Keratinocyte (primary cell): ENCODE measurements around the gene MYOZ2. TPM values are rescaled to one million over a fixed set of nuclear protein-coding genes. Genes with fewer than 3 reads are reported as not detected.

Experiments
- DNase-seq: peaks from one replicate; pipeline ENCODE4 v3.0.0-alpha.2; 2011; ENCODE audit warnings: low read depth, missing footprints, low spot score
- FAIRE-seq: peaks from 2 replicates; lab custom pipeline; 2011; peaks lifted over from hg19 to GRCh38; lab: Jason Lieb, UNC
- H2AFZ ChIP-seq: 2 replicates; pipeline ENCODE4 v1.6.0; 2012; ENCODE audit warnings: low read length, control low read depth, inconsistent platforms; ENCODE audit not compliant: control insufficient read depth
- H3K27ac ChIP-seq: 2 replicates; pipeline ENCODE4 v1.5.1; 2011; ENCODE audit warnings: low read length; ENCODE audit not compliant: control insufficient read depth, insufficient read depth
- H3K27me3 ChIP-seq: 3 replicates; pipeline ENCODE4 v1.6.0; 2011; ENCODE audit warnings: low read length; ENCODE audit not compliant: control insufficient read depth, insufficient read depth; ENCODE audit errors: extremely low read depth
- H3K36me3 ChIP-seq, 2 experiments: 2 replicates in 1 of 2; 3 replicates in 1 of 2; pipeline ENCODE4 v1.5.1; 2011; ENCODE audit warnings: low read length in 2 of 2, mild to moderate bottlenecking in 1 of 2; ENCODE audit not compliant: control insufficient read depth in 2 of 2, insufficient read depth in 2 of 2; ENCODE audit errors: extremely low read depth in 1 of 2
- H3K4me1 ChIP-seq: 3 replicates; pipeline ENCODE4 v1.5.1; 2011; ENCODE audit warnings: low read length; ENCODE audit not compliant: control insufficient read depth, insufficient read depth; ENCODE audit errors: extremely low read depth
- H3K4me2 ChIP-seq: 3 replicates; pipeline ENCODE4 v1.6.0; 2011; ENCODE audit warnings: low read depth, low read length; ENCODE audit not compliant: control insufficient read depth, insufficient read depth; ENCODE audit errors: extremely low read depth
- H3K4me3 ChIP-seq, 3 experiments: fragments of 200-600 bp in 1 of 3; sonication (generic) in 1 of 3; 2 replicates in 2 of 3; 3 replicates in 1 of 3; pipeline ENCODE4 v1.5.1; 2011 to 2016; ENCODE audit warnings: low read length in 3 of 3, mild to moderate bottlenecking in 3 of 3, control low read depth in 2 of 3, inconsistent platforms in 1 of 3, low read depth in 1 of 3, mixed read lengths in 1 of 3, mixed run types in 1 of 3, moderate library complexity in 1 of 3; ENCODE audit not compliant: control insufficient read depth in 2 of 3, insufficient read depth in 2 of 3; ENCODE audit errors: extremely low read depth in 1 of 3
- H3K79me2 ChIP-seq: 2 replicates; pipeline ENCODE4 v1.6.0; 2012; ENCODE audit warnings: low read length; ENCODE audit not compliant: control insufficient read depth, insufficient read depth
- H3K9ac ChIP-seq: 3 replicates; pipeline ENCODE4 v1.6.0; 2011; ENCODE audit warnings: low read length; ENCODE audit not compliant: control insufficient read depth, insufficient read depth; ENCODE audit errors: extremely low read depth
- H3K9me1 ChIP-seq: 3 replicates; pipeline ENCODE4 v1.6.0; 2011; ENCODE audit warnings: low read length; ENCODE audit not compliant: control insufficient read depth, insufficient read depth; ENCODE audit errors: extremely low read depth
- H3K9me3 ChIP-seq: 2 replicates; pipeline ENCODE4 v1.5.1; 2012; ENCODE audit warnings: low read depth, low read length; ENCODE audit not compliant: control insufficient read depth
- H4K20me1 ChIP-seq: 3 replicates; pipeline ENCODE4 v1.6.0; 2011; ENCODE audit warnings: low read length; ENCODE audit not compliant: control insufficient read depth, insufficient read depth; ENCODE audit errors: extremely low read depth
- CTCF ChIP-seq, 3 experiments: IDR thresholded peaks in 1 of 3; conservative IDR thresholded peaks in 1 of 3; optimal IDR thresholded peaks in 1 of 3; 2 replicates in 2 of 3; 3 replicates in 1 of 3; pipeline versions ENCODE3 to v1.5.1; 2011; ENCODE audit warnings: low read length in 3 of 3, mild to moderate bottlenecking in 3 of 3, moderate library complexity in 2 of 3, control low read depth in 1 of 3, inconsistent platforms in 1 of 3; ENCODE audit not compliant: insufficient read depth in 2 of 3; ENCODE audit errors: extremely low read depth in 1 of 3
- EZH2 ChIP-seq: IDR thresholded peaks from one replicate; pipeline ENCODE4 v1.6.1; 2012; ENCODE audit warnings: inconsistent platforms, mild to moderate bottlenecking, low read length, moderate library complexity
- dilution Hi-C: fragments of 300-500 bp; cut with MboI; formaldehyde crosslinking; loops from one replicate; pipeline ENCODE4 v1.7.0; 2020; ENCODE audit warnings: low sequenced_read_pairs; ENCODE audit not compliant: extremely low pct_ligation_motif_present
- polyA plus RNA-seq, 5 experiments: library from polyadenylated mRNA; depleted of rRNA in 3 of 5; stranded (reverse) in 3 of 5; stranded (forward) in 1 of 5; unstranded in 1 of 5; fragments of >200 nt; gene quantifications; 1 replicate in 1 of 5; 2 replicates in 3 of 5; 3 replicates in 1 of 5; pipeline versions ENCODE4 v1.2.1 to v1.2.3, GENCODE V29; 2011 to 2012; ENCODE audit warnings: missing spikeins in 2 of 5, low read depth in 1 of 5, low replicate concordance in 1 of 5

MYOZ2 gene
- polyA plus RNA-seq, 1 donor (not counting 4 experiments of a cell fraction or from before 2014, with no cell fraction given), result not detected

GRCh38 chr4:119232286-119232685, 96.7 kb downstream of the MYOZ2 start:
- H2AFZ ChIP-seq, result no peak overlapping the region
- dilution Hi-C loops, result loop anchor here (25.0 kb wide), 1 partner anchor 245 kb away; no protein-coding TSS in a partner anchor
- no peak overlapping the region for H3K9ac ChIP-seq
- H3K27ac ChIP-seq, result no peak overlapping the region
- no peaks in the 10 kb centered on the region for H3K9me3 ChIP-seq
- peaks cover 65% of the 10 kb centered on the region for H3K79me2 ChIP-seq
- TF ChIP-seq CTCF (optimal IDR thresholded peaks at IDR 0.05 in 1 of 3, IDR thresholded peaks at IDR 0.05 in 1 of 3, conservative IDR thresholded peaks at IDR 0.05 in 1 of 3; ENCODE audit: extremely low read depth in 1 of 3, insufficient read depth in 2 of 3, low read length in 3 of 3), result no peak
- no peak for TF ChIP-seq EZH2
- no peaks in the 10 kb centered on the region for H3K27me3 ChIP-seq
- peaks cover 0 to 10% of the 10 kb centered on the region in 2 experiments for H3K36me3 ChIP-seq
- H3K4me2 ChIP-seq, result no peak overlapping the region
- FAIRE-seq, result no peak
- no peak overlapping the region for H3K4me3 ChIP-seq
- no peaks in the 10 kb centered on the region for H4K20me1 ChIP-seq
- peaks cover under 1% of the 10 kb centered on the region for H3K4me1 ChIP-seq
- DNase-seq, result no peak
- no peaks in the 10 kb centered on the region for H3K9me1 ChIP-seq

GRCh38 chr4:119233191-119233590, 97.6 kb downstream of the MYOZ2 start:
- Histone ChIP-seq H2AFZ (no peak overlapping the region), H3K27me3 (no peaks in the 10 kb centered on the region), H3K79me2 (peaks cover 69% of the 10 kb centered on the region), H3K36me3 (peaks cover 0 to 10% of the 10 kb centered on the region in 2 experiments), H3K4me2 (no peak overlapping the region), H3K9me1 (no peaks in the 10 kb centered on the region), H3K27ac (no peak overlapping the region), H3K4me3 (no peak overlapping the region), H3K9me3 (no peaks in the 10 kb centered on the region), H3K9ac (no peak overlapping the region), H3K4me1 (no peaks in the 10 kb centered on the region), H4K20me1 (peaks cover 2% of the 10 kb centered on the region)
- FAIRE-seq (no peak), DNase-seq (no peak)
- no peak for TF ChIP-seq CTCF (optimal IDR thresholded peaks at IDR 0.05 in 1 of 3, IDR thresholded peaks at IDR 0.05 in 1 of 3, conservative IDR thresholded peaks at IDR 0.05 in 1 of 3; ENCODE audit: extremely low read depth in 1 of 3, insufficient read depth in 2 of 3, low read length in 3 of 3)
- dilution Hi-C loops, result loop anchor here (25.0 kb wide), 1 partner anchor 246 kb away; no protein-coding TSS in a partner anchor
